HTR-8/SVneo (cell line): Measurements from ENCODE around the gene ANKRD9.

Source experiments
- DNase-seq: peaks from one replicate; pipeline ENCODE4 v3.0.0; 2011; ENCODE audit warnings: low spot score, mixed read lengths; ENCODE audit not compliant: insufficient read length
- FAIRE-seq: peaks from 2 replicates; lab custom pipeline; 2011; peaks lifted over from hg19 to GRCh38; lab: Jason Lieb, UNC

The ANKRD9 gene

DNA sequence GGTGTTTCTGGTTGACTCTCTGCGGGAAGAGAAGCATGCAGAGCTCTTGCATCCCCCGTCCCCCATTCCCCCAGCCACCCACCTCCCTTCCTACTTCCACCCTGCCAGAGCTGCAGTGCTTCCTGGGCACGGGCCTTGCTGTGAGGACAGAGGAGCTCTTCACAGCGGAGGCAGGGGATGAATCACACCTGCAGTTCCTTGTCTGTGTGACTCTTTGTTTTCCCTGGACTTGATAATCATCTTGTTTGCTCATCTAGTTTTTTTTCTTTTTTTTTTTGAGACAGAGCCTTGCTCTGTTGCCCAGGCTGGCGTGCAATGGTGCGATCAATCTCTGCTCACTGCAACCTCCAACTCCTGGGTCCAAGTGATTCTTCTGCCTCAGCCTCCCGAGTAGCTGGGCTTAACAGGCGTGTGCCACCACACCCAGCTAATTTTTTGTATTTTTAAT is 27.8 kb downstream of the ANKRD9 start:
- DNase-seq (peak; percentile 30), FAIRE-seq (no peak)

DNA sequence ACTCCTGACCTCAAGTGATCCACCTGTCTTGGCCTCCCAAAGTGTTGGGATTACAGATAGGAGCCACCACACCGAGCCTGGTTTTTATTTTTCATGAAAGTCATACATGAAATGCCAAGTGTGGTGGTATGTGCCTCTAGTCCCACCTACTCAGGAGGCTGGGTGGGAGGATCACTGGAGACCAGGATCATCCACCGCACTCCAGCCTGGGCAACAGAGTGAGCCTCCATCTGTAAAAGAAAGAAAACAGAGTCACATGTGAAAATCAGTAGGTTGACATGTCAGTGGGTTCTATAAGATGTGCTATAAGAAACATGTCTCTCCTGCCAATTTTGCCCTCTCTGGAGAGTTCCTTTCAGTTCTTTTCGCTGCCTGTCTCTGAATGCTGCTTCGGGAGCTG is 28.2 kb downstream of the ANKRD9 start:
- FAIRE-seq (no peak), DNase-seq (no peak)

DNA sequence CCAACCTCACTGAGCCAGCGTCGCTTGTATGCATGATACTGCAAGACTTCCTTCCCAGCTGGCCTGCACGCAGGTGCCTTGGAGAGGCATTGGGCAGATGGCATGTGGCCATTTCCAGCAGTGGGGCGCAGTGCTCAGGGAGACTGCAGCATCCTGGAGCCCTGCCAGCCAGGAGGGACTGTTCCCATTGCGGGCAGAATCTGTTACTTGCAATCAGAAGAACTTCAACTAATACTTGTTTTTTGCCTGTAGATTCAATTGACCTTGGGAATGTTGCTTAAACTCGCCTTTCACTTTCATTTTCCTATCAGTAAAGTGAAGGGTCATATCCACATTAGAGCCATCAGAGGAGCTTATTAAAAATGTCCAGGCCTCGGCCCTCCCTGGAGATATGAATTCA is 29.8 kb downstream of the ANKRD9 start:
- DNase-seq (no peak), FAIRE-seq (no peak)

DNA sequence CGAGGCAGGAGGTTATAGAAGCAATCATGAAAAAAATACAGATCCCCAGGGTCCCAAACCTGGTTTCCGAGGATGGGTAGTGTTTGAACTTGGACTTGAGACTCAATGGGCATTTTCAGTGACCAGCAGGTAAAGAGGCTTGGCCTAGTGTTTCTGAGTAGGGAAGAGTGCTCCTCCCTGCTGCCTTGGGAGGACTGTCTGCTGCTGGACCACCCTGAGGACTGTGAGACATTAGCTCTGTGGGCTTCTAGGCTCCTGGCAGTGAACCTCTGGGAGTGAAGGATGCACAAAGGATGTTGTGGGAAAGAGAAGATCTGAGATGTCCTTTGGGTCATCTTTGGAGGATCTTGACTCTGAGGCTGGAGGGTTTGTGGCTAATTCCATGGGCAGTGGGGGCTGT is 30.5 kb downstream of the ANKRD9 start:
- FAIRE-seq, result no peak
- no peak for DNase-seq

DNA sequence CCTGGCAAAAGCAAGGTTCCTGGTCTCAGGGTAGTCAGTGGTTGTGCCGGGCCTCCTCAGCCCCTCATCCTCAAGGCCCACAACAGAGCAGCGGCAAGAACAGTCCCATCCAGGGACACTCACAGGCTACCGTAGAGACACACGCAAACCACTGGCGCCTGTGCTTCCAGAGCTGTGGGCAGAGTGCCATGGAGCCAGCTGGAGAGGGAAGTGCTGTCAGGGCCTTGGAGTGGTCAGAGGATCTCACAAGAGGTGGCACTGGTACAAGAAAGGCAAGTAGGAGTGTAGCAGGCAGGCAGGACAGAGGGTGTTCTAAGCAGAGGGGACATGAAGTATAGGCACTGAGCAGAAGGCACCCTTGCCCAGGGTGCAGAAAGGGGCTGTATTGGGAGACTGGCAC is 34.6 kb downstream of the ANKRD9 start:
- DNase-seq, result no peak
- FAIRE-seq, result no peak

DNA sequence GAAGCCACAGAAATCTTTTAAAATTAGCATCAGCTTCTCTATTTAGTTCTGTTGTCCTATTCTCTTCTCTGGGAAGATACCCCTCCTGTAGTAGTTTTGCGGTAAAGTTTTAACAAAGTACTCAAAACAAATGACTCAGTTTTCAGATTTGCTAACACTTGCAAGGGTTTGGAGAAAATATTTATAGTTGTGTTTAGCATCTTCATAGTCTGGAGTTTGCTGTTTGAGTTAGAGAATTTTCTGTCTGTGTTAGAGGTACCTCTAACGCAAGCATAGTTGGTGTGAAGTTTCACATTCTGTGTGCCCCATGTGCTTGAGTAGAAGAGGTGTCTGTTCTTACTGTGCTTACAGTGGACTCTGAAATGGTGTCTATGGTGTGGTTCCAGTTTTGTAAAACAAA is 36.0 kb downstream of the ANKRD9 start:
- DNase-seq (no peak), FAIRE-seq (no peak)

DNA sequence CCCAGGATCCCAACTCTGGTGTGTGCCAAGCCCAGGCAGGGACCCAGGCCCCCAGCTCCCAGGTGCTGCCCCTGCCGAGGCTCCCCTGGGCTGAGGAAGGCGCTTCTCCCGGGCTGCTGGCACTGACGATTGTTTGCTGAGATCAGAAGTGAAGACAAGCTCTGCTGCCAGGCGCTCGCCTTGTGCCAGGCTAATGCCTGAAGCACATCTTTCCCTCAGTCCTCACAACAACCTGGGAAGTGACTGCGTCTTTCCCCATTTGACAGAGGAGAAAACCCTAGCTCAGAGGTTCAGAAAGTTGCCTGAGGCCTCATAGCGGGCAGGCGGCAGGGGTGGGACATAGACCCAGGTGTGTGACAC is 36.8 kb downstream of the ANKRD9 start:
- FAIRE-seq (no peak), DNase-seq (no peak)

DNA sequence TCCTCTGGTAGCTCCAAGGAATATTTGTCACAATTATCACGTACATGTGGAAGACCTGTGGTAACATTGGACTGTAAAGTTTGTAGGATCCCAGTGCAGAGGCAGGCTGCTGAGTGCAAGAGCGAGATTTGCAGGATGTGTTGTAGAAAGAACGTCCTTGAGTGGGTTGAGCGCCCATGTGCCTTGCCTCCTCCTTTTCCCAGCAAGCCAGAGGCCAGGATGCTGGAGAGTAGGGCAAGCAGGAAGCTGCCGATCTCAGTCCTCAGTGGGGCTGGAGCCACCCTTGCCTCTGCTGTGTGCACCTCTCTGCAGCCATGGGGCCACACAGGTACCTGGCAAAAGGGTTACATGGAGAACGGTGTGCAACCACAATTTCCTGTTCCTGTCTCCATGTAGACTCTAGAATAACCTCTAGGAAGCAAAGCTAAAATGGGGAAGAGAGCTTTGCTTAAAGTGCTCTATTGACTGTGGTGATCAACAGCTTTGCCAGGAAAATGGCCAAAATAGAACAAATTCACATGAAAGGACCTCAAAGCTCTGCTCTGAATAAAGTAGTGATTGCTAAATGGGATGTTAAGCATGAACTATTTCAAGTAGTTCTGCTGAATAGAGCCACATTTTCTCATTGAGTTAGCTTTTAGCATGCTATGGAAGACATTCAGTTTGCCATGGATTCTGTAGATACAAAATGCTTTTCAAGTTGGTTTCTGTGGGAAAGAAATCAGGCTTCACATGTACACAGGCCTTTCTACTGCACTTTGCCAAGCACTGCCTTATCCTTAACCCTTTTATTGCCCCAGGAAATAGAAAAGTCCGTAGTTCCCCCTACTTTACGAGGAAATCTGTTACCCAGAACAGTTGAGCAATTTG is 37.4 kb downstream of the ANKRD9 start:
- FAIRE-seq, result no peak

DNA sequence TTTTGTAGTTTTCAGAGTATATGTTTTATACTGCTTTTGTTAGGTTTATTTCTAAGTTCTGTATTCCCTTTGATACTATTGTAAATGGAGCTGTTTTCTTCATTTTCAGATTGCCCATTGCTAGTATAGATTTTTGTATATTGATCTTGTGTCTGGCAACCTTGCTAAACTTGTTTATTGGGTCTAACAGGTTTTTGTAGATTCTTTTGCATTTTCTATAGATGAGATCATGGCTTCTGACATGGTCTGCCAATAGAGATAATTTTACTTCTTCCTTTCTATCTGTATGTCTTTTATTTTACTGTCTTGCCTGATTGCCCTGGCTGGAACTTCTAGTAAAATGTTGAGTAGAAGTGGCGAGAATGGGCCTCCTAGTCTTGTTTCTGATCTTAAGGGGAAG is 40.3 kb downstream of the ANKRD9 start:
- no peak for FAIRE-seq
- no peak for DNase-seq

More for the DNA sequence above, 37.4 kb downstream of the ANKRD9 start:
- DNase-seq, result no peak

DNA sequence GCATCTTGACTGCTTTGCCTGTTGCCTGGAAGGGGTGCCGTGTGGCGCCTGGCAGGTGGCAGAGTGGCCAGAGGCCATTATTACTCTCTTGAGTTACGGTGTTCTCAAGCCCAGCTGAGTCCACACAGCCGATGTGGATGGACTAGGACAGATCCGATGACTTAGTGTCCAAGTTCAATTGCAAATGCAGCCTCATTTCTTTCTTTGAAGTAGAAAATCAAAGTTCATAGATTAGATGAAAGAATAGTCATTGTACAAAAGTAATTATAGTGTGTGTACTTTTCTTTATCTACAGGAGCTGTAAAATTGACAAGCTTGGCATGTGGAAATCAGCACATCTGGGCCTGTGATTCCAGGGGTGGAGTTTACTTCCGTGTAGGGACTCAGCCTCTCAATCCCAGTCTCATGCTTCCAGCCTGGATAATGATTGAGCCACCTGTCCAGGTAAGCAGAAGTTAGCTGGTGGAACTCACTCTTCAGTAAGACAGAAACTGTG is 44.7 kb downstream of the ANKRD9 start:
- FAIRE-seq (no peak), DNase-seq (no peak)

DNA sequence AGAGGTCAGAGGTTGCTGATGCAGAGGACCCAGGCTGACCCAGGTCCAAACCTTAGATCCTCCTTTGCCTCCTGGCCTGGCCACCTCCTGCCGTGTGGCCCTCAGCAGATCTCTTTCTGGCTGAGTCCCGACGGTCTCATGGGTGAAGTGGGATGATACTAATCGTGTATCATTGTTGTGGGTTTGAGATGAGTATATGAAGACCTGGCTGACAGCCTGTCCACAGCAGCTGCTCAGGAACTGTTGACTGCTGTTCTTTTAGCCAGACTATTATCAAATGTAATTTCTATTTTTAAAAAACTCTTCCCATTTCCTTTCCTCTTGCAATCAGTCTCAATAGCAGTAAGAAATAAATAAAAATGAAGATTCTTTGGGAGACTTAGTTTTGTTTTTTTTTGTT is 45.6 kb downstream of the ANKRD9 start:
- no peak for DNase-seq
- no peak for FAIRE-seq

DNA sequence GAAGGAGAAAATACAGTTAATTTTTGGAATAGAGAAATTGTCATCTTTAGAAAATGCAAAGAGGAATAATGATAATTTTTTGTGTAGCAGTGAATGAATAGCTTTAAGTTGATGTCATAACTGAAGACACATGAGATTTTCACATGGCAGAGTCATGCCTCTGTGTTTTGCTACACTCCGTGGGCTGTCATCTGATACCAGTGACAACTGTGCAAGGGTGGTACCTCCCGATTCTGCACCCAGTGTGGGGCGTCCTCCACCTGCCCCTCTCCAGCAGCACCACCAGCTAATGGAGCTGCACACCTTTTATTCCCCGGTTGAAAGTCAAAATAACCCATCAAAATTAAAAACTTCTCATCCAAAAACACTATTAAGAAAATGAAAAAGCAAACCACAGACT is 47.2 kb downstream of the ANKRD9 start:
- DNase-seq, result no peak
- FAIRE-seq, result no peak

DNA sequence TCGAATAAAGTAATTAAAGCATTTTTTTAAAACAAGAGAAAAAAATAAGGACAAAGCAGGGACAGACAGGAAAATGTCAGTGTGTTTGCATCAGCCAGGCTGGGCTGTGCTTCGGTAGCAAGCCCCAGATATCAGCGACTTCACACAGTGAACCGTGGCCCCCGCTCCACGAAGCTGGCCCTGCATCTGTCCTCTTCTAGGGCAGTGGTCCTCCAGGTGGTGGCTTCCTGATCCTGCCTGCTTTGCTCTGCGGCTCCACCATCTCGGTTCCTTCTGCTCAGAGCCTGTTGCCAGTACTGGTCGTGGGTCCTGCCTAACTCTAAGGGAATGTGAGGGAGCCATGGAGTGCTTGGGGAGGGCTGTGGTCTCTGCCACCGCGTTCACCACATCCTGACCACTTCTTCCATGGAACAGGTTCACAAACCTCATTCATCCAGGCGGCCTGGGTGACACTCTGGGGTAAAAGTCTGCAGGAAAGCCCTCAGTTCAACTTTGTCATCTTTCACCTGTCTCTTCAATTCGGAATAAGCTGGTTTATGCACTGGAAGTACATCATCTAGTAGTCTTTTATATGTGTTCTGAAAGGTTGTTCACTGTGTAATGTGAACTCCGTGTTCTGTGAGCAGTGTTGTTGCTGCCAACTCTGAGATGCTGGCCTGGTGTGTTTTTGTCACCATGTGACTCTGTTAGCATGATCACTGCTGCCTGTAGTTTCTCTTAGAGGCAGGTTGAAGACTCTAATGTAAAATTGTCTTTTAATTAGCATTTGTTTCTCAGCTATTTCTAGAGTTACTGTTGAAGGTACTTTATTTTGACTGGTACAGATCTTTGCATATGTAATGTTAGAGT is 47.9 kb downstream of the ANKRD9 start:
- no peak for DNase-seq
- no peak for FAIRE-seq

DNA sequence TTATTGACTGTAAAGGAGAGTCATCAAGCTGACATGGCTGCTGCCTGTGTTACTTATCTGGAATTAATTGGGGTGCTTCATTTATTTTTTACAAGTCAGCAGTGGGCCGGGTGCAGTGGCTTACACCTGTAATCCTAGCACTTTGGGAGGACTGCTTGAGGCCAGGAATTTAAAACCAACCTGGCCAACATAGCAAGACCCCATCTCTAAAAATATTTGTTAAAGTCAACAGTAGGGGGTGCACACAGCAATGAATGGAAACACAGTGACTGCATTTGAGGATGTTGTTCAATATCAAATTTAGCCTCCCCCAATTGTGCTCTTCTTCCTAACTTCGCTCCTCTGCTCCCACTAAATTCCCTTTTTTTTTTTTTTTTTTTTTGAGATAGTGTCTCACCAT is 52.1 kb downstream of the ANKRD9 start:
- no peak for FAIRE-seq
- no peak for DNase-seq

DNA sequence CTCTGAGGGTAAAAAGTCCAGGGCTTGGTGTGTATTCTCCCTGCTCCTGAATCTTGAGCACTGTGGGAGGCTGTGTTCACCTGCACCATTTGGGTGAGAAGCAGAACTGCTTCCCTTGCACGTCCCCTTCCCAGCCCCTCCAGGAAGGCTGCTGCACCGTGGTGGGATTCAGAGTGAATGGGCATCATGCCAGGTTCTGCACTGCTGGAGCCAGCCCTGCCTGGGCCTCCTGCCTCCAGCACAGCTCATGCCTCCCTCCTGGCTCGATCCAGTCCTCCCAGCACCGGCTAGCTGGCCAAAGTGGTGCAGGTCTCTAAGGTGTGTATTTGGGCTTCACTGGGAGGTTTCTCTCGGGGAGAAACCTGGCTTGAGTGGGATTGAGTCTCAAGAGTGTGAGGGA is 54.9 kb downstream of the ANKRD9 start:
- FAIRE-seq, result no peak
- no peak for DNase-seq

DNA sequence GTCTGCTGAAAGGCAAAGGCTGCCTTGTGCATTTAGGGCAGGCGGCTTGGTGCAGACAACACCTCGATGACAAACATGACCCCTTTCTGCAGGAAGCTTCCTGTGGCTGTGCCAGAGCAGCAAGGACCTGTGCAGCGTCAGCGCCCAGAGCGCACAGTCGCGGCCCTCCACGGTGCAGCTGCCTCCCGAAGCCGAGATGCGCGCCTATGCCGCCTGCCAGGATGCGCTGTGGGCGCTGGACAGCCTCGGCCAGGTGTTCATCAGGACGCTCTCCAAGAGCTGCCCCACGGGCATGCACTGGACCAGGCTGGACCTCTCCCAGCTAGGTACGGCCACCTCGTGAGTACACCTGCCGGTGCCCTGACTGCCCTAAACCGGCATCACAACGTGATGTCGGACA is 57.3 kb downstream of the ANKRD9 start:
- DNase-seq, result no peak
- no peak for FAIRE-seq
